ENCODE results near the gene COL27A1. TPM values are rescaled to one million over a fixed set of nuclear protein-coding genes. Genes with fewer than 3 reads are reported as not detected.

Gene COL27A1
- polyA plus RNA-seq, 2 of the 4 experiments (the other 2 are of a cell fraction) = 6.9 to 20.6 TPM

- TF ChIP-seq, protein P1, sequence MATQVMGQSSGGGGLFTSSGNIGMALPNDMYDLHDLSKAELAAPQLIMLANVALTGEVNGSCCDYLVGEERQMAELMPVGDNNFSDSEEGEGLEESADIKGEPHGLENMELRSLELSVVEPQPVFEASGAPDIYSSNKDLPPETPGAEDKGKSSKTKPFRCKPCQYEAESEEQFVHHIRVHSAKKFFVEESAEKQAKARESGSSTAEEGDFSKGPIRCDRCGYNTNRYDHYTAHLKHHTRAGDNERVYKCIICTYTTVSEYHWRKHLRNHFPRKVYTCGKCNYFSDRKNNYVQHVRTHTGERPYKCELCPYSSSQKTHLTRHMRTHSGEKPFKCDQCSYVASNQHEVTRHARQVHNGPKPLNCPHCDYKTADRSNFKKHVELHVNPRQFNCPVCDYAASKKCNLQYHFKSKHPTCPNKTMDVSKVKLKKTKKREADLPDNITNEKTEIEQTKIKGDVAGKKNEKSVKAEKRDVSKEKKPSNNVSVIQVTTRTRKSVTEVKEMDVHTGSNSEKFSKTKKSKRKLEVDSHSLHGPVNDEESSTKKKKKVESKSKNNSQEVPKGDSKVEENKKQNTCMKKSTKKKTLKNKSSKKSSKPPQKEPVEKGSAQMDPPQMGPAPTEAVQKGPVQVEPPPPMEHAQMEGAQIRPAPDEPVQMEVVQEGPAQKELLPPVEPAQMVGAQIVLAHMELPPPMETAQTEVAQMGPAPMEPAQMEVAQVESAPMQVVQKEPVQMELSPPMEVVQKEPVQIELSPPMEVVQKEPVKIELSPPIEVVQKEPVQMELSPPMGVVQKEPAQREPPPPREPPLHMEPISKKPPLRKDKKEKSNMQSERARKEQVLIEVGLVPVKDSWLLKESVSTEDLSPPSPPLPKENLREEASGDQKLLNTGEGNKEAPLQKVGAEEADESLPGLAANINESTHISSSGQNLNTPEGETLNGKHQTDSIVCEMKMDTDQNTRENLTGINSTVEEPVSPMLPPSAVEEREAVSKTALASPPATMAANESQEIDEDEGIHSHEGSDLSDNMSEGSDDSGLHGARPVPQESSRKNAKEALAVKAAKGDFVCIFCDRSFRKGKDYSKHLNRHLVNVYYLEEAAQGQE (IDR thresholded peaks at IDR 0.05) = no peak
- no peak for TF ChIP-seq JUNB (IDR thresholded peaks at IDR 0.05)
- TF ChIP-seq RFX5 (IDR thresholded peaks at IDR 0.05) = no peak
- TF ChIP-seq RCOR1 (IDR thresholded peaks at IDR 0.05; ENCODE audit: low read depth, low read length) = no peak
Observed at GRCh38 chr9:114300846-114301797, 145.8 kb downstream of the COL27A1 start (continued).

DNA sequence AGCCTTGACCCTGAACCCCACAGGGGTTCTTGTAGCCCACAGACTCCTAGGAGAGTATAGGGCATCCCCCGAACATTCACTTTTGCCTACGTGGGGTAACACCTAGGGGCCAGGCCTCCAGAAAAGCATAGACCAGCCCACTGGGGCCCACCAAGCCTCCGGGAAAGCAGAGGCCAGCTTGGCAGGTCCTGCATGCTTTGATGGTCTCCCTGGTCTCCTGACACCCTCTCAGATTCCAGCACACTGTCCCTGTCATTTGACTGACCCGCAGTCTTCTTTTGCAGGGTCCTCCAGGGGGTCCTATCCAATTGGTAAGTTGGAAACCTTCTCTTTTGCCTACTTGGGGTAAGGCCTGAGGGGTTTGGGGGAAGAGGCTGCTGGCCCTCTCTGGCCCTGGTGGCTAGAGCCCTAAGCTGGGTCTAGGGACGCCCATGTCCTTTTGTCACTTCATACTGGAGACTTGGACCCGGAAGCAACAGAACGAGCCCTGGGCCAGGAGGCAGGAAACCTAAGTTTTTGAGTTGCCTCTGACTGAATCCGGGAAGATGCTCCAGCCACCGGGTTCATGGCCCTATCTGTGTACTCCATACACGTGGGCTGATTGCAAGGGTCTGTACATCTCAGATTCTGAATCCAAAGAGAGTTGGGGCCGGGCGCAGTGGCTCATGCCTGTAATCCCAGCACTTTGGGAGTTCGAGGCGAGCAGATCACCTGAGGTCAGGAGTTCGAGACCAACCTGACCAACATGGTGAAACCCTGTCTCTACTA lies 146.6 kb downstream of the COL27A1 start:
- H3K4me3 ChIP-seq = no peak overlapping the region
- no peak for TF ChIP-seq NR3C1 (IDR thresholded peaks at IDR 0.05)
- no peak for TF ChIP-seq KDM5A (IDR thresholded peaks at IDR 0.05)
- no peak for TF ChIP-seq FOSB (CRISPR knock-in tag; IDR thresholded peaks at IDR 0.05)
- TF ChIP-seq RAD21 (conservative IDR thresholded peaks at IDR 0.05 in 1 of 2, IDR thresholded peaks at IDR 0.05 in 1 of 2) = no peak
- no peak for TF ChIP-seq ZNF302 (CRISPR knock-in tag; IDR thresholded peaks at IDR 0.05)
- TF ChIP-seq CEBPB (IDR thresholded peaks at IDR 0.05) = no peak
- TF ChIP-seq HEYL (CRISPR knock-in tag; IDR thresholded peaks at IDR 0.05) = no peak
- no peak for TF ChIP-seq TFCP2L1 (CRISPR knock-in tag; IDR thresholded peaks at IDR 0.05)
- TF ChIP-seq MAFK (IDR thresholded peaks at IDR 0.05; ENCODE audit: partially characterized antibody) = no peak
- TF ChIP-seq MAZ (IDR thresholded peaks at IDR 0.05; ENCODE audit: borderline replicate concordance, low read depth, low read length) = no peak
- no peak for TF ChIP-seq HOXB13 (CRISPR knock-in tag; IDR thresholded peaks at IDR 0.05; ENCODE audit: low read depth)
- no peak for TF ChIP-seq JUNB (IDR thresholded peaks at IDR 0.05)
- TF ChIP-seq E2F6 (IDR thresholded peaks at IDR 0.05; ENCODE audit: borderline replicate concordance, low read depth) = no peak
- TF ChIP-seq RFX5 (IDR thresholded peaks at IDR 0.05) = no peak
- no peak for TF ChIP-seq NPAS2 (CRISPR knock-in tag; IDR thresholded peaks at IDR 0.05; ENCODE audit: borderline replicate concordance)
- TF ChIP-seq PHF8 (IDR thresholded peaks at IDR 0.05; ENCODE audit: borderline replicate concordance, low read depth) = no peak
- no peak for TF ChIP-seq HDAC2 (IDR thresholded peaks at IDR 0.05)
- TF ChIP-seq EHF (CRISPR knock-in tag; IDR thresholded peaks at IDR 0.05) = no peak
- TF ChIP-seq, protein P2, sequence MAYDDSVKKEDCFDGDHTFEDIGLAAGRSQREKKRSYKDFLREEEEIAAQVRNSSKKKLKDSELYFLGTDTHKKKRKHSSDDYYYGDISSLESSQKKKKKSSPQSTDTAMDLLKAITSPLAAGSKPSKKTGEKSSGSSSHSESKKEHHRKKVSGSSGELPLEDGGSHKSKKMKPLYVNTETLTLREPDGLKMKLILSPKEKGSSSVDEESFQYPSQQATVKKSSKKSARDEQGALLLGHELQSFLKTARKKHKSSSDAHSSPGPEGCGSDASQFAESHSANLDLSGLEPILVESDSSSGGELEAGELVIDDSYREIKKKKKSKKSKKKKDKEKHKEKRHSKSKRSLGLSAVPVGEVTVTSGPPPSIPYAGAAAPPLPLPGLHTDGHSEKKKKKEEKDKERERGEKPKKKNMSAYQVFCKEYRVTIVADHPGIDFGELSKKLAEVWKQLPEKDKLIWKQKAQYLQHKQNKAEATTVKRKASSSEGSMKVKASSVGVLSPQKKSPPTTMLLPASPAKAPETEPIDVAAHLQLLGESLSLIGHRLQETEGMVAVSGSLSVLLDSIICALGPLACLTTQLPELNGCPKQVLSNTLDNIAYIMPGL (CRISPR knock-in tag; IDR thresholded peaks at IDR 0.05; ENCODE audit: borderline replicate concordance) = no peak
- TF ChIP-seq, protein P3, sequence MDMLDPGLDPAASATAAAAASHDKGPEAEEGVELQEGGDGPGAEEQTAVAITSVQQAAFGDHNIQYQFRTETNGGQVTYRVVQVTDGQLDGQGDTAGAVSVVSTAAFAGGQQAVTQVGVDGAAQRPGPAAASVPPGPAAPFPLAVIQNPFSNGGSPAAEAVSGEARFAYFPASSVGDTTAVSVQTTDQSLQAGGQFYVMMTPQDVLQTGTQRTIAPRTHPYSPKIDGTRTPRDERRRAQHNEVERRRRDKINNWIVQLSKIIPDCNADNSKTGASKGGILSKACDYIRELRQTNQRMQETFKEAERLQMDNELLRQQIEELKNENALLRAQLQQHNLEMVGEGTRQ (IDR thresholded peaks at IDR 0.05) = no peak
- ChIA-PET POLR2A (no interaction called here), CTCF (interaction anchor here (0.7 kb wide), 1 partner anchor 11 kb away, joined by 5 read pairs; no protein-coding TSS in a partner anchor)
- no peaks in the 10 kb centered on the region for H3K9me3 ChIP-seq
- FAIRE-seq (no peak), ATAC-seq (no peak), DNase-seq (ENCODE audit: low read depth in 1 of 2, low spot score in 1 of 2) (no peak)
- H3K4me2 ChIP-seq = no peak overlapping the region
- no peaks in the 10 kb centered on the region for H3K4me1 ChIP-seq
- 80% methylated on average over 13 of the region's 15 CpGs for whole genome bisulfite sequencing (ENCODE audit: missing lambda C conversion rate)
- H3K27ac ChIP-seq = no peak overlapping the region

Measured in A549 (cell line).